AG09319 (cell line): ENCODE data around the gene NCDN.

Experiments
- DNase-seq: peaks from one replicate; pipeline ENCODE4 v3.0.0-alpha.2; 2010; ENCODE audit warnings: low read depth; ENCODE audit errors: extremely low read depth
- CTCF ChIP-seq: IDR thresholded peaks from 2 replicates; pipeline ENCODE4 v1.5.1; 2011; ENCODE audit warnings: low read depth, mild to moderate bottlenecking, inconsistent platforms, low read length, moderate library complexity

NCDN gene

GRCh38 chr1:35599411-35599810 lies 41.8 kb downstream of the NCDN start:
- no peak for DNase-seq
- TF ChIP-seq CTCF, result no peak

GRCh38 chr1:35600593-35600992 lies 43.0 kb downstream of the NCDN start:
- no peak for DNase-seq
- no peak for TF ChIP-seq CTCF

GRCh38 chr1:35603468-35603867 lies 45.9 kb downstream of the NCDN start:
- no peak for TF ChIP-seq CTCF
- no peak for DNase-seq

GRCh38 chr1:35603941-35604340 lies 46.3 kb downstream of the NCDN start:
- no peak for DNase-seq
- TF ChIP-seq CTCF, result no peak

GRCh38 chr1:35605071-35605866 lies 47.7 kb downstream of the NCDN start:
- no peak for DNase-seq
- TF ChIP-seq CTCF, result no peak

- TF ChIP-seq CTCF, result no peak
These were observed 48.2 kb downstream of the NCDN start for GRCh38 chr1:35605867-35606182.

GRCh38 chr1:35611655-35612054 lies 54.1 kb downstream of the NCDN start:
- TF ChIP-seq CTCF, result no peak
- DNase-seq, result no peak

More at GRCh38 chr1:35605867-35606182, 48.2 kb downstream of the NCDN start:
- DNase-seq, result no peak
